ENCODE results near the gene IL13RA1. TPM values are rescaled to one million over a fixed set of nuclear protein-coding genes. Genes with fewer than 3 reads are reported as not detected.

Gene IL13RA1
- total and polyA plus RNA-seq, 2 experiments from 2014 or later: 2.7 to 6.6 TPM

GRCh38 chrX:118727686-118728339, 407 bp downstream of the IL13RA1 start:
- Mint-ChIP-seq H3K27ac (no peak overlapping the region), H3K4me1 (peaks cover 47% of the 10 kb centered on the region), H3K4me3 (peak overlapping the region; percentile 68), H3K9me3 (peaks cover 3% of the 10 kb centered on the region; the same call in 2 of the 3 replicates), H3K27me3 (ENCODE audit: insufficient read depth, low read depth, poor library complexity) (peaks cover 24% of the 10 kb centered on the region), H3K36me3 (ENCODE audit: low read depth) (peaks cover 4% of the 10 kb centered on the region)
- TF ChIP-seq ZNF331 (CRISPR knock-in tag; IDR thresholded peaks at IDR 0.05; ENCODE audit: low read depth) (no peak), ZNF462 (CRISPR knock-in tag; IDR thresholded peaks at IDR 0.05) (no peak), POLR2AphosphoS5 (IDR thresholded peaks at IDR 0.05; ENCODE audit: low read depth) (no peak), CREB1 (CRISPR knock-in tag; IDR thresholded peaks at IDR 0.05; ENCODE audit: low read depth) (no peak), NANOG (IDR thresholded peaks at IDR 0.05; ENCODE audit: borderline replicate concordance) (no peak), ETS1 (IDR thresholded peaks at IDR 0.05) (no peak), STAT1 (IDR thresholded peaks at IDR 0.05; ENCODE audit: unreplicated experiment) (no peak), REST (IDR thresholded peaks at IDR 0.05; ENCODE audit: unreplicated experiment) (no peak), EZH2phosphoT487 (IDR thresholded peaks at IDR 0.05; ENCODE audit: unreplicated experiment) (no peak), ZNF114 (CRISPR knock-in tag; IDR thresholded peaks at IDR 0.05) (no peak)
- TF ChIP-seq, protein P1, sequence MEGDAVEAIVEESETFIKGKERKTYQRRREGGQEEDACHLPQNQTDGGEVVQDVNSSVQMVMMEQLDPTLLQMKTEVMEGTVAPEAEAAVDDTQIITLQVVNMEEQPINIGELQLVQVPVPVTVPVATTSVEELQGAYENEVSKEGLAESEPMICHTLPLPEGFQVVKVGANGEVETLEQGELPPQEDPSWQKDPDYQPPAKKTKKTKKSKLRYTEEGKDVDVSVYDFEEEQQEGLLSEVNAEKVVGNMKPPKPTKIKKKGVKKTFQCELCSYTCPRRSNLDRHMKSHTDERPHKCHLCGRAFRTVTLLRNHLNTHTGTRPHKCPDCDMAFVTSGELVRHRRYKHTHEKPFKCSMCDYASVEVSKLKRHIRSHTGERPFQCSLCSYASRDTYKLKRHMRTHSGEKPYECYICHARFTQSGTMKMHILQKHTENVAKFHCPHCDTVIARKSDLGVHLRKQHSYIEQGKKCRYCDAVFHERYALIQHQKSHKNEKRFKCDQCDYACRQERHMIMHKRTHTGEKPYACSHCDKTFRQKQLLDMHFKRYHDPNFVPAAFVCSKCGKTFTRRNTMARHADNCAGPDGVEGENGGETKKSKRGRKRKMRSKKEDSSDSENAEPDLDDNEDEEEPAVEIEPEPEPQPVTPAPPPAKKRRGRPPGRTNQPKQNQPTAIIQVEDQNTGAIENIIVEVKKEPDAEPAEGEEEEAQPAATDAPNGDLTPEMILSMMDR (conservative IDR thresholded peaks at IDR 0.05; ENCODE audit: low read depth in 2 of 2): no peak
- DNase-seq (ENCODE audit: low spot score): no peak
- Histone ChIP-seq H3F3A (replicated peaks; ENCODE audit: low read depth) (no peaks in the 10 kb centered on the region), H3K36me3 (ENCODE audit: insufficient read depth) (no peaks in the 10 kb centered on the region), H3K4me2 (peak overlapping the region; percentile 76), H3K27me3 (ENCODE audit: insufficient read depth) (peaks cover 20% of the 10 kb centered on the region), H2AFZ (peak overlapping the region; percentile 80; the same call in 1 of the 2 replicates), H3K4me1 (ENCODE audit: insufficient read depth) (peaks cover 14% of the 10 kb centered on the region; the same call in 1 of the 2 replicates), H3K9me2 (ENCODE audit: insufficient read depth) (no peaks in the 10 kb centered on the region), H4K20me1 (replicated peaks; ENCODE audit: insufficient read depth) (no peaks in the 10 kb centered on the region), H3K27ac (ENCODE audit: low read depth) (no peak overlapping the region), H3K79me2 (replicated peaks; ENCODE audit: insufficient read depth) (no peaks in the 10 kb centered on the region), H3K4me3 (peak overlapping the region; percentile 60)
- ATAC-seq: peak; percentile 8

Measured in GM23338 (cell line).